Left renal pelvis (tissue), 4 donors: ENCODE data around the gene LEPROT. TPM values are rescaled to one million over a fixed set of nuclear protein-coding genes. Genes with fewer than 3 reads are reported as not detected.
"Not testable (repeated sequence)": the region's sequence is repeated elsewhere in the genome, so short reads cannot be mapped to it uniquely, and the experiment has no call there.

Experiments used
- DNase-seq, 4 donors: peaks; one replicate each; pipeline ENCODE4 v3.0.0-alpha.2; 2013; ENCODE audit warnings: low read depth in 4 of 4, low spot score in 3 of 4
- polyA plus RNA-seq, 4 donors: library from polyadenylated mRNA; unstranded; fragments of 120-200 nt; gene quantifications; one replicate each; pipeline ENCODE4 v1.2.1, GENCODE V29; 2013; ENCODE audit not compliant: insufficient read length in 4 of 4

LEPROT gene
- polyA plus RNA-seq, result 100 to 1,000 TPM; 140 to 180 (median 157) TPM

- peak in 3 of 4 donors; percentile 22 to 74 (median 29) for DNase-seq
Observed at GRCh38 chr1:65420590-65421350, at the start of gene LEPROT, which contains the start of gene LEPR. TSS of gene LEPROT (plus strand) at chr1:65420668. CDS start at chr1:65420725, 57 bp downstream. TSS of gene LEPR (plus strand) at chr1:65420668. CDS start at chr1:65565566, 144,898 bp downstream.

GRCh38 chr1:65371544-65371943 is 48.9 kb upstream of the LEPROT start:
- DNase-seq, result no peak

GRCh38 chr1:65372557-65372956 is 47.9 kb upstream of the LEPROT start:
- DNase-seq, result no peak

GRCh38 chr1:65377496-65378246 is 42.8 kb upstream of the LEPROT start:
- DNase-seq, result no peak

- DNase-seq, result no peak
Observed at GRCh38 chr1:65378247-65378946, 42.1 kb upstream of the LEPROT start.

GRCh38 chr1:65384426-65384825 is 36.0 kb upstream of the LEPROT start:
- not testable (repeated sequence) for DNase-seq

- DNase-seq, result no peak
Observed at GRCh38 chr1:65386439-65386838, 34.0 kb upstream of the LEPROT start.

- no peak for DNase-seq
Observed at GRCh38 chr1:65387821-65388220, 32.6 kb upstream of the LEPROT start.

GRCh38 chr1:65388908-65389695 is 31.4 kb upstream of the LEPROT start:
- DNase-seq, result no peak

GRCh38 chr1:65392497-65392896 is 28.0 kb upstream of the LEPROT start:
- DNase-seq, result no peak

- DNase-seq, result no peak
Observed at GRCh38 chr1:65393347-65393746, 27.1 kb upstream of the LEPROT start.

- no peak for DNase-seq
Observed at GRCh38 chr1:65393928-65394327, 26.5 kb upstream of the LEPROT start.

- DNase-seq, result no peak
Observed at GRCh38 chr1:65395887-65396612, 24.4 kb upstream of the LEPROT start.

GRCh38 chr1:65398083-65398482 is 22.4 kb upstream of the LEPROT start:
- no peak for DNase-seq

GRCh38 chr1:65399003-65399402 is 21.5 kb upstream of the LEPROT start:
- DNase-seq, result no peak

- DNase-seq, result no peak
Observed at GRCh38 chr1:65401612-65402011, 18.9 kb upstream of the LEPROT start.

- DNase-seq, result no peak
Observed at GRCh38 chr1:65404941-65405340, 15.5 kb upstream of the LEPROT start.

- DNase-seq, result no peak
Observed at GRCh38 chr1:65407877-65408276, 12.6 kb upstream of the LEPROT start.

GRCh38 chr1:65409314-65409713 is 11.2 kb upstream of the LEPROT start:
- DNase-seq, result no peak
